K562 (cell line): ENCODE results near the gene RXYLT1. TPM values are rescaled to one million over a fixed set of nuclear protein-coding genes. Genes with fewer than 3 reads are reported as not detected.

Experiments used
- BRD4 ChIP-seq: fragments of 200-600 bp; sonication (generic); IDR thresholded peaks from 2 replicates; pipeline ENCODE4 v1.6.1; 2017; ENCODE audit warnings: inconsistent platforms
- CAMTA2 ChIP-seq: fragments of 250-450 bp; sonication (Bioruptor Pico); conservative IDR thresholded peaks from 2 replicates; pipeline ENCODE4 v1.5.1; 2022
- CBFA2T3 ChIP-seq: fragments of 450-650 bp; IDR thresholded peaks from 2 replicates; pipeline ENCODE4 v1.6.1; 2017
- DNMT1 ChIP-seq: fragments of 450-650 bp; IDR thresholded peaks from 2 replicates; pipeline ENCODE4 v1.6.1; 2016; ENCODE audit warnings: antibody characterized with exemption, mild to moderate bottlenecking
- DPF2 ChIP-seq: fragments of 450-650 bp; IDR thresholded peaks from 2 replicates; pipeline ENCODE4 v1.6.1; 2016
- ELF1 ChIP-seq: fragments of 200-800 bp; sonication (Bioruptor generic); IDR thresholded peaks from 2 replicates; pipeline ENCODE4 v1.6.1; 2016; ENCODE audit warnings: missing genetic modification characterization, missing compliant biosample characterization
- ELF4 ChIP-seq: fragments of 450-650 bp; formaldehyde crosslinking; IDR thresholded peaks from 2 replicates; pipeline ENCODE4 v1.4.0; 2022; ENCODE audit warnings: missing genetic modification characterization
- ESRRB ChIP-seq: fragments of 250-450 bp; sonication (Bioruptor Pico); IDR thresholded peaks from 2 replicates; pipeline ENCODE4 v1.5.0; 2020; ENCODE audit warnings: mild to moderate bottlenecking, moderate library complexity, borderline replicate concordance
- JUNB ChIP-seq: fragments of 450-650 bp; formaldehyde crosslinking; conservative IDR thresholded peaks from 2 replicates; pipeline ENCODE4 v1.4.0; 2020; ENCODE audit warnings: mild to moderate bottlenecking
- KLF13 ChIP-seq: fragments of 450-650 bp; IDR thresholded peaks from 2 replicates; pipeline ENCODE4 v1.6.1; 2016; ENCODE audit warnings: missing genetic modification characterization, low read depth, mild to moderate bottlenecking, missing compliant biosample characterization, moderate library complexity, borderline replicate concordance
- SLC30A9 ChIP-seq: fragments of 250-450 bp; sonication (Bioruptor Pico); IDR thresholded peaks from 2 replicates; pipeline ENCODE4 v1.8.0; 2022; ENCODE audit warnings: mild to moderate bottlenecking, moderate library complexity
- SREBF2 ChIP-seq: sonication (generic); formaldehyde crosslinking; IDR thresholded peaks from 2 replicates; pipeline ENCODE4 v1.4.0; 2020; ENCODE audit warnings: mild to moderate bottlenecking, missing genetic modification reagents
- ZNF12 ChIP-seq: sonication (generic); formaldehyde crosslinking; IDR thresholded peaks from 2 replicates; pipeline ENCODE4 v1.4.0; 2020; ENCODE audit warnings: mild to moderate bottlenecking, missing genetic modification reagents
- ZNF282 ChIP-seq: sonication (generic); formaldehyde crosslinking; IDR thresholded peaks from 2 replicates; pipeline ENCODE4 v1.8.1; 2023; ENCODE audit warnings: missing genetic modification reagents
- ZNF41 ChIP-seq: fragments of 250-450 bp; sonication (Bioruptor Pico); conservative IDR thresholded peaks from 2 replicates; pipeline ENCODE4 v1.4.0; 2020; ENCODE audit warnings: mild to moderate bottlenecking
- ZNF445 ChIP-seq: fragments of 250-450 bp; sonication (Bioruptor Pico); IDR thresholded peaks from 2 replicates; pipeline ENCODE4 v1.4.0; 2020; ENCODE audit warnings: low read depth, mild to moderate bottlenecking, moderate library complexity
- polyA plus RNA-seq, 8 experiments: library from polyadenylated mRNA; depleted of rRNA in 4 of 8; stranded (reverse) in 5 of 8; unstranded in 3 of 8; fragments of >200 nt; fragmentation: Nextera tagmentation in 2 of 8; fragmentation: Illumina TruSeq in 1 of 8; extraction: Ambion mirVana in 2 of 8; extraction: Trizol in 1 of 8; gene quantifications; 2 replicates each; pipeline versions ENCODE4 v1.2.1 to v1.2.3, GENCODE V29; 2011 to 2014; ENCODE audit warnings: inconsistent platforms in 1 of 8, missing spikeins in 1 of 8
- total RNA-seq, 7 experiments: library from RNA; depleted of rRNA in 6 of 7; stranded (reverse); fragments of >200 nt in 6 of 7; fragmentation: Illumina TruSeq in 2 of 7; extraction: Trizol in 2 of 7; gene quantifications; 2 replicates each; pipeline versions ENCODE4 v1.2.1 to v1.2.3, GENCODE V29; 2011 to 2021; ENCODE audit warnings: low replicate concordance in 1 of 7
- TF ChIP-seq, protein P1 (sequence below): IDR thresholded peaks from 2 replicates; pipeline ENCODE4 v1.6.1; 2011; ENCODE audit not compliant: insufficient read length; ENCODE audit errors: extremely low read depth
- TF ChIP-seq, protein P2 (sequence below): fragments of 450-650 bp; IDR thresholded peaks from 2 replicates; pipeline ENCODE4 v1.6.1; 2018; ENCODE audit not compliant: partially characterized antibody
- TF ChIP-seq, protein P3 (sequence below): fragments of 450-650 bp; formaldehyde crosslinking; IDR thresholded peaks from 2 replicates; pipeline ENCODE4 v1.4.0; 2022; ENCODE audit warnings: mild to moderate bottlenecking, moderate library complexity
- TF ChIP-seq, protein P4 (sequence below): sonication (generic); formaldehyde crosslinking; IDR thresholded peaks from 2 replicates; pipeline ENCODE4 v1.8.0; 2022; ENCODE audit warnings: mild to moderate bottlenecking, missing genetic modification reagents
- TF ChIP-seq, protein P5 (sequence below): fragments of 450-650 bp; IDR thresholded peaks from 2 replicates; pipeline ENCODE4 v1.6.1; 2016; ENCODE audit warnings: mild to moderate bottlenecking

Gene RXYLT1
- total and polyA plus RNA-seq, 9 of the 15 experiments (the other 6 are each of a cell fraction or from before 2014, with no cell fraction given) = 6.7 to 26.5 (median 20.9) TPM

DNA sequence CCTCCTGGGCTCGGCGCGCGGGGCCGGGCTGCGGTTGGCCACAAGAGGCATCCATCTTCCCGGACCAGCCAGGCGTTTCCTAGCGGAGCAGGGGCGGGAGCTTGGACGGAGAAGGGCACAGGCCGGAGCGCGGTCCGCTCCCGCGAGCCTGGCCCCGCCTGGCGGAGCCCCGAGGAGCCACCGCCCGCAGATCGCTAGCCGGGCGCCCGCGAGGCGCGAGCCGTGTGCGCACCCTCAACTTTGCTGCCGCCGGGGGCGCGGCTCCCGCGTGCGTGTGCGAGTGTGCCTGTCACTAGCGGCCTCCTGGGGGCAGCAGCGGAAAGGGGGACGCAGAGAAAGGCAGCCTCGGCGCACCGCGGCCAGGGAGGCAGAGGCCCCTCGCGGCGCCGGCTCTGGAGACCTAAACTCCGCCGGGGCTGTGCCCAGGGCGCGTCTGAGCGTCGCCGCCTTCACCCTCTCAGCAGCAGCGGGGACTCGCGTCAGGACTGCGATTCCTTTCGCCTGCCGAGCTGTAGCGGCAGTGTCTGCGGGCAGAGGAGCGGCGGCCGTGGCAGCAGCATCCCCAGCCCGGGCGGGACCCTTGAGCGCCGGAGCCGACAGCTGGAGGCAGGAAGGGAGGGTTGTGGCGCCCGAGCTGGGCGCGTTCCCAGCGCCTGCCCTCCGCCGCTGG lies 64.1 kb downstream of the RXYLT1 start (continued):
- TF ChIP-seq ZNF12 (CRISPR knock-in tag) (no peak), ESRRB (CRISPR knock-in tag) (no peak), KLF13 (tag) (no peak), DPF2 (no peak), JUNB (CRISPR knock-in tag) (no peak), ZNF41 (CRISPR knock-in tag) (no peak), SLC30A9 (CRISPR knock-in tag) (no peak), DNMT1 (no peak), ZNF282 (CRISPR knock-in tag) (peak; percentile 51; the same call in 1 of the 2 replicates), ELF4 (CRISPR knock-in tag) (no peak), SREBF2 (CRISPR knock-in tag) (no peak), ZNF445 (CRISPR knock-in tag) (no peak), CBFA2T3 (no peak), ELF1 (tag) (no peak), CAMTA2 (CRISPR knock-in tag) (no peak), BRD4 (no peak)
- TF ChIP-seq, protein P1, sequence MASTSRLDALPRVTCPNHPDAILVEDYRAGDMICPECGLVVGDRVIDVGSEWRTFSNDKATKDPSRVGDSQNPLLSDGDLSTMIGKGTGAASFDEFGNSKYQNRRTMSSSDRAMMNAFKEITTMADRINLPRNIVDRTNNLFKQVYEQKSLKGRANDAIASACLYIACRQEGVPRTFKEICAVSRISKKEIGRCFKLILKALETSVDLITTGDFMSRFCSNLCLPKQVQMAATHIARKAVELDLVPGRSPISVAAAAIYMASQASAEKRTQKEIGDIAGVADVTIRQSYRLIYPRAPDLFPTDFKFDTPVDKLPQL = no peak
- TF ChIP-seq, protein P2, sequence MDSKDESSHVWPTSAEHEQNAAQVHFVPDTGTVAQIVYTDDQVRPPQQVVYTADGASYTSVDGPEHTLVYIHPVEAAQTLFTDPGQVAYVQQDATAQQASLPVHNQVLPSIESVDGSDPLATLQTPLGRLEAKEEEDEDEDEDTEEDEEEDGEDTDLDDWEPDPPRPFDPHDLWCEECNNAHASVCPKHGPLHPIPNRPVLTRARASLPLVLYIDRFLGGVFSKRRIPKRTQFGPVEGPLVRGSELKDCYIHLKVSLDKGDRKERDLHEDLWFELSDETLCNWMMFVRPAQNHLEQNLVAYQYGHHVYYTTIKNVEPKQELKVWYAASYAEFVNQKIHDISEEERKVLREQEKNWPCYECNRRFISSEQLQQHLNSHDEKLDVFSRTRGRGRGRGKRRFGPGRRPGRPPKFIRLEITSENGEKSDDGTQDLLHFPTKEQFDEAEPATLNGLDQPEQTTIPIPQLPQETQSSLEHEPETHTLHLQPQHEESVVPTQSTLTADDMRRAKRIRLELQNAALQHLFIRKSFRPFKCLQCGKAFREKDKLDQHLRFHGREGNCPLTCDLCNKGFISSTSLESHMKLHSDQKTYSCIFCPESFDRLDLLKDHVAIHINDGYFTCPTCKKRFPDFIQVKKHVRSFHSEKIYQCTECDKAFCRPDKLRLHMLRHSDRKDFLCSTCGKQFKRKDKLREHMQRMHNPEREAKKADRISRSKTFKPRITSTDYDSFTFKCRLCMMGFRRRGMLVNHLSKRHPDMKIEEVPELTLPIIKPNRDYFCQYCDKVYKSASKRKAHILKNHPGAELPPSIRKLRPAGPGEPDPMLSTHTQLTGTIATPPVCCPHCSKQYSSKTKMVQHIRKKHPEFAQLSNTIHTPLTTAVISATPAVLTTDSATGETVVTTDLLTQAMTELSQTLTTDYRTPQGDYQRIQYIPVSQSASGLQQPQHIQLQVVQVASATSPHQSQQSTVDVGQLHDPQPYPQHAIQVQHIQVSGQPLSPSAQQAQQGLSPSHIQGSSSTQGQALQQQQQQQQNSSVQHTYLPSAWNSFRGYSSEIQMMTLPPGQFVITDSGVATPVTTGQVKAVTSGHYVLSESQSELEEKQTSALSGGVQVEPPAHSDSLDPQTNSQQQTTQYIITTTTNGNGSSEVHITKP = no peak
- TF ChIP-seq, protein P3, sequence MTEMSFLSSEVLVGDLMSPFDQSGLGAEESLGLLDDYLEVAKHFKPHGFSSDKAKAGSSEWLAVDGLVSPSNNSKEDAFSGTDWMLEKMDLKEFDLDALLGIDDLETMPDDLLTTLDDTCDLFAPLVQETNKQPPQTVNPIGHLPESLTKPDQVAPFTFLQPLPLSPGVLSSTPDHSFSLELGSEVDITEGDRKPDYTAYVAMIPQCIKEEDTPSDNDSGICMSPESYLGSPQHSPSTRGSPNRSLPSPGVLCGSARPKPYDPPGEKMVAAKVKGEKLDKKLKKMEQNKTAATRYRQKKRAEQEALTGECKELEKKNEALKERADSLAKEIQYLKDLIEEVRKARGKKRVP (CRISPR knock-in tag) = no peak
- TF ChIP-seq, protein P4, sequence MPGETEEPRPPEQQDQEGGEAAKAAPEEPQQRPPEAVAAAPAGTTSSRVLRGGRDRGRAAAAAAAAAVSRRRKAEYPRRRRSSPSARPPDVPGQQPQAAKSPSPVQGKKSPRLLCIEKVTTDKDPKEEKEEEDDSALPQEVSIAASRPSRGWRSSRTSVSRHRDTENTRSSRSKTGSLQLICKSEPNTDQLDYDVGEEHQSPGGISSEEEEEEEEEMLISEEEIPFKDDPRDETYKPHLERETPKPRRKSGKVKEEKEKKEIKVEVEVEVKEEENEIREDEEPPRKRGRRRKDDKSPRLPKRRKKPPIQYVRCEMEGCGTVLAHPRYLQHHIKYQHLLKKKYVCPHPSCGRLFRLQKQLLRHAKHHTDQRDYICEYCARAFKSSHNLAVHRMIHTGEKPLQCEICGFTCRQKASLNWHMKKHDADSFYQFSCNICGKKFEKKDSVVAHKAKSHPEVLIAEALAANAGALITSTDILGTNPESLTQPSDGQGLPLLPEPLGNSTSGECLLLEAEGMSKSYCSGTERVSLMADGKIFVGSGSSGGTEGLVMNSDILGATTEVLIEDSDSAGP (CRISPR knock-in tag) = no peak
- TF ChIP-seq, protein P5, sequence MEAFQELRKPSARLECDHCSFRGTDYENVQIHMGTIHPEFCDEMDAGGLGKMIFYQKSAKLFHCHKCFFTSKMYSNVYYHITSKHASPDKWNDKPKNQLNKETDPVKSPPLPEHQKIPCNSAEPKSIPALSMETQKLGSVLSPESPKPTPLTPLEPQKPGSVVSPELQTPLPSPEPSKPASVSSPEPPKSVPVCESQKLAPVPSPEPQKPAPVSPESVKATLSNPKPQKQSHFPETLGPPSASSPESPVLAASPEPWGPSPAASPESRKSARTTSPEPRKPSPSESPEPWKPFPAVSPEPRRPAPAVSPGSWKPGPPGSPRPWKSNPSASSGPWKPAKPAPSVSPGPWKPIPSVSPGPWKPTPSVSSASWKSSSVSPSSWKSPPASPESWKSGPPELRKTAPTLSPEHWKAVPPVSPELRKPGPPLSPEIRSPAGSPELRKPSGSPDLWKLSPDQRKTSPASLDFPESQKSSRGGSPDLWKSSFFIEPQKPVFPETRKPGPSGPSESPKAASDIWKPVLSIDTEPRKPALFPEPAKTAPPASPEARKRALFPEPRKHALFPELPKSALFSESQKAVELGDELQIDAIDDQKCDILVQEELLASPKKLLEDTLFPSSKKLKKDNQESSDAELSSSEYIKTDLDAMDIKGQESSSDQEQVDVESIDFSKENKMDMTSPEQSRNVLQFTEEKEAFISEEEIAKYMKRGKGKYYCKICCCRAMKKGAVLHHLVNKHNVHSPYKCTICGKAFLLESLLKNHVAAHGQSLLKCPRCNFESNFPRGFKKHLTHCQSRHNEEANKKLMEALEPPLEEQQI = no peak
